K562 (cell line): Measurements from ENCODE around the gene OBSCN. TPM values are rescaled to one million over a fixed set of nuclear protein-coding genes. Genes with fewer than 3 reads are reported as not detected.

ENCODE experiments used
- ETV6 ChIP-seq, 3 experiments: fragments of 150-350 bp in 1 of 3; sonication (generic) in 1 of 3; formaldehyde crosslinking in 1 of 3; IDR thresholded peaks; 2 replicates each; pipeline versions ENCODE4 v1.6.1 to v1.8.0; 2014 to 2022; ENCODE audit warnings: borderline replicate concordance in 2 of 3, low read depth in 2 of 3, antibody characterized with exemption in 1 of 3, low read length in 1 of 3, mild to moderate bottlenecking in 1 of 3, missing genetic modification reagents in 1 of 3
- JUNB ChIP-seq: fragments of 450-650 bp; formaldehyde crosslinking; conservative IDR thresholded peaks from 2 replicates; pipeline ENCODE4 v1.4.0; 2020; ENCODE audit warnings: mild to moderate bottlenecking
- KLF1 ChIP-seq: fragments of 450-650 bp; IDR thresholded peaks from 2 replicates; pipeline ENCODE4 v1.6.1; 2016; ENCODE audit warnings: missing genetic modification characterization, missing compliant biosample characterization
- NONO ChIP-seq, 2 experiments: fragments of 200-400 bp in 1 of 2; fragments of 450-650 bp in 1 of 2; formaldehyde crosslinking in 1 of 2; IDR thresholded peaks; 2 replicates each; pipeline ENCODE4 v1.6.1; 2017; ENCODE audit warnings: low read depth in 2 of 2, mild to moderate bottlenecking in 2 of 2, moderate library complexity in 2 of 2, low read length in 1 of 2
- NR2F6 ChIP-seq: fragments of 450-650 bp; formaldehyde crosslinking; IDR thresholded peaks from 2 replicates; pipeline ENCODE4 v1.4.0; 2020; ENCODE audit warnings: mild to moderate bottlenecking
- SRF ChIP-seq, 2 experiments: fragments of 250-450, 450-650 bp in 1 of 2; sonication (Bioruptor Pico) in 1 of 2; sonication (generic) in 1 of 2; formaldehyde crosslinking; IDR thresholded peaks; 2 replicates each; pipeline versions ENCODE4 v1.5.0 to v1.5.1; 2020 to 2022; ENCODE audit warnings: mild to moderate bottlenecking in 1 of 2, missing genetic modification reagents in 1 of 2
- VEZF1 ChIP-seq: fragments of 200-800 bp; sonication (Bioruptor generic); IDR thresholded peaks from 2 replicates; pipeline ENCODE4 v1.6.1; 2017; ENCODE audit warnings: missing genetic modification characterization, missing compliant biosample characterization
- ZKSCAN8 ChIP-seq: fragments of 200-800 bp; sonication (Bioruptor generic); IDR thresholded peaks from 2 replicates; pipeline ENCODE4 v1.6.1; 2016; ENCODE audit warnings: missing genetic modification characterization, missing compliant biosample characterization
- ZNF696 ChIP-seq: fragments of 250-450 bp; sonication (Bioruptor Pico); conservative IDR thresholded peaks from 2 replicates; pipeline ENCODE4 v1.4.0; 2020; ENCODE audit warnings: mild to moderate bottlenecking, moderate library complexity
- polyA plus RNA-seq, 8 experiments: library from polyadenylated mRNA; depleted of rRNA in 4 of 8; stranded (reverse) in 5 of 8; unstranded in 3 of 8; fragments of >200 nt; fragmentation: Nextera tagmentation in 2 of 8; fragmentation: Illumina TruSeq in 1 of 8; extraction: Ambion mirVana in 2 of 8; extraction: Trizol in 1 of 8; gene quantifications; 2 replicates each; pipeline versions ENCODE4 v1.2.1 to v1.2.3, GENCODE V29; 2011 to 2014; ENCODE audit warnings: inconsistent platforms in 1 of 8, missing spikeins in 1 of 8
- total RNA-seq, 7 experiments: library from RNA; depleted of rRNA in 6 of 7; stranded (reverse); fragments of >200 nt in 6 of 7; fragmentation: Illumina TruSeq in 2 of 7; extraction: Trizol in 2 of 7; gene quantifications; 2 replicates each; pipeline versions ENCODE4 v1.2.1 to v1.2.3, GENCODE V29; 2011 to 2021; ENCODE audit warnings: low replicate concordance in 1 of 7

Gene OBSCN
- total and polyA plus RNA-seq, 9 of the 15 experiments (the other 6 are each of a cell fraction or from before 2014, with no cell fraction given) = 0.18 to 19.7 (median 3.6) TPM

- 0 out of 4 replicates have a peak, but pooled peaks of 1 of the 2 experiments have one; percentile 25 for TF ChIP-seq NONO (IDR thresholded peaks at IDR 0.05; ENCODE audit: low read depth in 2 of 2, low read length in 1 of 2)
- TF ChIP-seq NR2F6 = no peak
- TF ChIP-seq JUNB (CRISPR knock-in tag) = no peak
- TF ChIP-seq VEZF1 (CRISPR knock-in tag) = peak; percentile 36; the same call in 1 of the 2 replicates
- TF ChIP-seq ZKSCAN8 = no peak
- TF ChIP-seq KLF1 (tag) = no peak
- no peak for TF ChIP-seq ETV6 (IDR thresholded peaks at IDR 0.05; ENCODE audit: borderline replicate concordance in 1 of 2, low read depth in 2 of 2, low read length in 1 of 2)
- no peak for TF ChIP-seq ETV6 (CRISPR knock-in tag; IDR thresholded peaks at IDR 0.05; ENCODE audit: borderline replicate concordance)
- TF ChIP-seq SRF (CRISPR knock-in tag; IDR thresholded peaks at IDR 0.05) = no peak
- no peak for TF ChIP-seq ZNF696 (CRISPR knock-in tag)
These were observed 163.3 kb downstream of the OBSCN start (continued) for GRCh38 chr1:228370941-228371740.
